Uterus (tissue), 4 donors: ENCODE data around the gene TACR1. TPM values are rescaled to one million over a fixed set of nuclear protein-coding genes. Genes with fewer than 3 reads are reported as not detected.

Experiments
- DNase-seq, 2 donors: peaks; one replicate each; pipeline ENCODE4 v3.0.0-alpha.2; 2019 to 2020
- H3K27ac ChIP-seq, 2 donors: fragments of 200-600 bp; sonication (generic); 1 replicate in 1 of 2; 2 replicates in 1 of 2; pipeline ENCODE4 v1.5.1; 2016 to 2018
- H3K27me3 ChIP-seq, 2 donors: fragments of 200-600 bp; sonication (generic); one replicate each; pipeline ENCODE4 v1.5.1; 2018 to 2019; ENCODE audit warnings: control low read depth in 1 of 2
- H3K36me3 ChIP-seq, 2 donors: fragments of 200-600 bp; sonication (generic); one replicate each; pipeline ENCODE4 v1.5.1; 2019; ENCODE audit warnings: control low read depth in 1 of 2
- H3K4me1 ChIP-seq, 2 donors: fragments of 200-600 bp; sonication (generic); one replicate each; pipeline ENCODE4 v1.5.1; 2018 to 2019; ENCODE audit warnings: control low read depth in 1 of 2
- H3K4me3 ChIP-seq, 2 donors: fragments of 200-600 bp; sonication (generic); 1 replicate in 1 of 2; 2 replicates in 1 of 2; pipeline ENCODE4 v1.5.1; 2018 to 2019; ENCODE audit warnings: mild to moderate bottlenecking in 1 of 2
- H3K9me3 ChIP-seq, 2 donors: fragments of 200-600 bp; sonication (generic); one replicate each; pipeline ENCODE4 v1.5.1; 2019; ENCODE audit warnings: control low read depth in 1 of 2
- CTCF ChIP-seq, 4 experiments: fragments of 200-600 bp in 2 of 4; fragments of 450-650 bp in 2 of 4; sonication (generic) in 2 of 4; IDR thresholded peaks; one replicate each; pipeline ENCODE4 v1.5.1; 2016 to 2019; ENCODE audit warnings: antibody characterized with exemption in 4 of 4, mild to moderate bottlenecking in 2 of 4, moderate library complexity in 1 of 4
- POLR2A ChIP-seq, 2 donors: fragments of 450-650 bp; IDR thresholded peaks; one replicate each; pipeline ENCODE4 v1.6.1; 2016; ENCODE audit warnings: antibody characterized with exemption in 2 of 2, mild to moderate bottlenecking in 1 of 2, moderate library complexity in 1 of 2
- intact Hi-C: fragments of 100-400 bp; cut with DNase I; formaldehyde crosslinking; loops from one replicate; pipeline ENCODE4 v1.15.1; 2023; ENCODE audit warnings: low total_unique reads
- microRNA-seq: library from miRNA; unstranded; fragments of <30 nt; microRNA quantifications from one replicate; pipeline ENCODE4, GENCODE V29; 2016; ENCODE audit warnings: borderline microRNAs expressed, borderline replicate concordance
- small RNA-seq: library from RNA; depleted of rRNA; stranded (forward); fragments of <200 nt; gene quantifications from one replicate; pipeline ENCODE3, GENCODE V24; 2016
- total RNA-seq, 4 donors: library from RNA; depleted of rRNA in 3 of 4; stranded (reverse); fragments of >200 nt in 3 of 4; gene quantifications; one replicate each; pipeline versions ENCODE4 v1.1.0 to v1.2.4, GENCODE V29; 2014 to 2023
- donor health status: DM: yes; HTN: yes; CAD: no.

The TACR1 gene
- total RNA-seq, 4 donors from 2014 or later: 1.9 to 25.4 (median 9.1) TPM

- H3K4me3 ChIP-seq: no peak overlapping the region
- H3K27ac ChIP-seq: no peak overlapping the region
- no peaks in the 10 kb centered on the region for H3K4me1 ChIP-seq
- no peaks in the 10 kb centered on the region for H3K9me3 ChIP-seq
- no peaks in the 10 kb centered on the region for H3K36me3 ChIP-seq
- TF ChIP-seq POLR2A (IDR thresholded peaks at IDR 0.05) (no peak), CTCF (IDR thresholded peaks at IDR 0.05) (no peak)
- no peak for DNase-seq
- intact Hi-C loops: no loop called here
- no peaks in the 10 kb centered on the region for H3K27me3 ChIP-seq
Observed at GRCh38 chr2:75006041-75006440, 193.3 kb downstream of the TACR1 start.

DNA sequence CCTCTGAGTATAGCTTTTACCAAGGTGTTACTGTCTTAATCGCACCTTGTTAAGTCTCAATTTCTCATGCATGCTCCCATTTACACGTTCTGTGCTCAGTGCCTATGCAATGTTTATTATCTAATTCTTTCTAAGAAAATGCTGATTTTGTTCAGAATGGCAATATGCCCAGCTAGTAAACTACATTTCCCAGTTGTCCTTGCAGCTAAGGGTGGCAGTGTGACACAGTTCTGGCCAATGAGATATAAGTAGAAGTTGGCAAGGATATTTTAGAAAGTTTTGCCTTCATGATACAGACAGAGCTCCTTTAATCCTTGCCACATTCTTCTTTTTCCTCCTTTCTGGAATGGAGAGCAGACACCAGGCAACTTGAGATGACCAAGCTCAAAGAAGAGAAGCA lies 195.5 kb downstream of the TACR1 start:
- TF ChIP-seq CTCF (IDR thresholded peaks at IDR 0.05) (no peak), POLR2A (IDR thresholded peaks at IDR 0.05) (no peak)
- H3K4me3 ChIP-seq: no peak overlapping the region
- no peaks in the 10 kb centered on the region for H3K4me1 ChIP-seq
- H3K27me3 ChIP-seq: no peaks in the 10 kb centered on the region
- intact Hi-C loops: no loop called here
- H3K27ac ChIP-seq: no peak overlapping the region
- no peaks in the 10 kb centered on the region for H3K36me3 ChIP-seq
- no peak for DNase-seq
- H3K9me3 ChIP-seq: no peaks in the 10 kb centered on the region

GRCh38 chr2:75003276-75003675 lies 196.0 kb downstream of the TACR1 start:
- intact Hi-C loops: no loop called here
- H3K27ac ChIP-seq: no peak overlapping the region
- no peaks in the 10 kb centered on the region for H3K4me1 ChIP-seq
- H3K4me3 ChIP-seq: no peak overlapping the region
- DNase-seq: no peak
- no peaks in the 10 kb centered on the region for H3K27me3 ChIP-seq
- no peaks in the 10 kb centered on the region for H3K9me3 ChIP-seq
- no peaks in the 10 kb centered on the region for H3K36me3 ChIP-seq
- TF ChIP-seq CTCF (IDR thresholded peaks at IDR 0.05) (no peak), POLR2A (IDR thresholded peaks at IDR 0.05) (no peak)

DNA sequence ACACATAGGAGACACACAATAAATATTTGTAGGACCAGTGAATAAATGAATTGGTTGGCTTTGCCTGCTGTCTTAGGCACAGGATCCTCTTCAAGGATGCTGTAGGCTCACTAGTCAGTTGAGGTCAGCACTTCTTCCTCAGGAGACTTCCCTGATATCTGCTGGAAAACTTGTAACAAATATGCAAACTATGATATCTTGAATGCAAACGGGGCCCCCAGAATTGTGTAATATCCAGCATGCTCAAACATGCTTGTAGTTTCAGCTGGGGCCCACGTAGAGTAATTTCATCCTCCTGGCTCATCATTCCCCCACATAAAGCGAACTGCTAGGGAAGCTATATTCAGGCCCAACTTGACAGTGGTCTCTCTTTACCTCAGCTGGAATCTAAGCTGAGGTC lies 197.3 kb downstream of the TACR1 start:
- no peaks in the 10 kb centered on the region for H3K9me3 ChIP-seq
- TF ChIP-seq CTCF (IDR thresholded peaks at IDR 0.05) (no peak), POLR2A (IDR thresholded peaks at IDR 0.05) (no peak)
- no peak overlapping the region for H3K27ac ChIP-seq
- no peaks in the 10 kb centered on the region for H3K27me3 ChIP-seq
- no peaks in the 10 kb centered on the region for H3K36me3 ChIP-seq
- intact Hi-C loops: no loop called here
- H3K4me3 ChIP-seq: no peak overlapping the region
- no peak for DNase-seq
- H3K4me1 ChIP-seq: no peaks in the 10 kb centered on the region

- no peak overlapping the region for H3K4me3 ChIP-seq
- H3K27ac ChIP-seq: no peak overlapping the region
- intact Hi-C loops: no loop called here
- H3K27me3 ChIP-seq: no peaks in the 10 kb centered on the region
- no peak for TF ChIP-seq POLR2A (IDR thresholded peaks at IDR 0.05)
- no peak for TF ChIP-seq CTCF (IDR thresholded peaks at IDR 0.05)
- no peaks in the 10 kb centered on the region for H3K4me1 ChIP-seq
- DNase-seq: no peak
- H3K36me3 ChIP-seq: no peaks in the 10 kb centered on the region
- no peaks in the 10 kb centered on the region for H3K9me3 ChIP-seq
Observed at GRCh38 chr2:74999468-74999867, 199.9 kb downstream of the TACR1 start.

Small RNA genes lying within 50 kb of the gene (microRNA-seq; reads per million reads assigned to microRNA genes)
- gene MIR5000: not detected

Small RNA genes lying within 50 kb of the gene (small RNA-seq; reads per million reads assigned to genes)
- gene MIR5000: 0.30 reads per million

Other genes starting within 250 kb of the TACR1 start
- gene POLE4, start 240.9 kb downstream of the TACR1 start, total RNA-seq: 10 to 100 TPM; 14.2 to 41.2 (median 33.8) TPM